GM19023 (cell line): ENCODE measurements around the gene TDRD3.

Source experiments
- ATAC-seq: cut with Tn5 transposase; IDR thresholded peaks from one replicate; pipeline ENCODE4 v1.9.1; 2021; ENCODE audit warnings: mild to moderate bottlenecking, moderate library complexity; ENCODE audit not compliant: unreplicated experiment

TDRD3 gene

GRCh38 chr13:60572003-60572798, 175.2 kb downstream of the TDRD3 start:
- no peak for ATAC-seq

- no peak for ATAC-seq
Measured at GRCh38 chr13:60572855-60573254, 175.8 kb downstream of the TDRD3 start.

GRCh38 chr13:60574735-60575134, 177.7 kb downstream of the TDRD3 start:
- ATAC-seq: no peak

- no peak for ATAC-seq
Measured at GRCh38 chr13:60575142-60575541, 178.1 kb downstream of the TDRD3 start.

GRCh38 chr13:60577761-60578160, 180.7 kb downstream of the TDRD3 start:
- ATAC-seq: no peak

- no peak for ATAC-seq
Measured at GRCh38 chr13:60583196-60583888, 186.3 kb downstream of the TDRD3 start.

GRCh38 chr13:60583911-60584753, 187.1 kb downstream of the TDRD3 start:
- ATAC-seq: no peak

GRCh38 chr13:60584976-60585375, 188.0 kb downstream of the TDRD3 start:
- ATAC-seq: no peak

GRCh38 chr13:60590800-60591747, 194.1 kb downstream of the TDRD3 start:
- ATAC-seq: no peak

GRCh38 chr13:60603049-60603448, 206.0 kb downstream of the TDRD3 start:
- ATAC-seq: no peak

- ATAC-seq: no peak
Measured at GRCh38 chr13:60604058-60604457, 207.0 kb downstream of the TDRD3 start.

GRCh38 chr13:60608954-60609353, 211.9 kb downstream of the TDRD3 start:
- ATAC-seq: no peak

- no peak for ATAC-seq
Measured at GRCh38 chr13:60611523-60611922, 214.5 kb downstream of the TDRD3 start.

- no peak for ATAC-seq
Measured at GRCh38 chr13:60612593-60612992, 215.6 kb downstream of the TDRD3 start.

- ATAC-seq: no peak
Measured at GRCh38 chr13:60613080-60613479, 216.1 kb downstream of the TDRD3 start.

- no peak for ATAC-seq
Measured at GRCh38 chr13:60617991-60618733, 221.1 kb downstream of the TDRD3 start.

- ATAC-seq: no peak
Measured at GRCh38 chr13:60619461-60619860, 222.4 kb downstream of the TDRD3 start.

GRCh38 chr13:60620611-60621395, 223.8 kb downstream of the TDRD3 start:
- no peak for ATAC-seq

GRCh38 chr13:60623151-60623550, 226.1 kb downstream of the TDRD3 start:
- no peak for ATAC-seq
